ENCODE measurements around the gene FTCD.
"Not testable (repeated sequence)": the region's sequence is repeated elsewhere in the genome, so short reads cannot be mapped to it uniquely, and the experiment has no call there.

FTCD gene

GRCh38 chr21:46113497-46114176 lies 41.7 kb downstream of the FTCD start:
- Histone ChIP-seq H3K9me3 (replicated peaks; ENCODE audit: low read length) (peaks cover 10% of the 10 kb centered on the region), H3K4me1 (ENCODE audit: control insufficient read depth, insufficient read depth, low read length) (peaks cover 9% of the 10 kb centered on the region), H3K9ac (ENCODE audit: low read depth, low read length) (no peak overlapping the region), H3K4me2 (ENCODE audit: low read length) (no peak overlapping the region), H3K27me3 (ENCODE audit: control insufficient read depth, insufficient read depth, low read length) (no peaks in the 10 kb centered on the region), H3K36me3 (ENCODE audit: insufficient read depth, low read length) (peaks cover 82% of the 10 kb centered on the region), H3K4me3 (ENCODE audit: low read length) (no peak overlapping the region)

GRCh38 chr21:46112725-46113215 lies 42.6 kb downstream of the FTCD start:
- H3K4me1 ChIP-seq (ENCODE audit: control insufficient read depth, insufficient read depth, low read length), result peaks cover 9% of the 10 kb centered on the region
- peaks cover 77% of the 10 kb centered on the region for H3K36me3 ChIP-seq (ENCODE audit: insufficient read depth, low read length)
- peaks cover 10% of the 10 kb centered on the region for H3K9me3 ChIP-seq (replicated peaks; ENCODE audit: low read length)
- no peaks in the 10 kb centered on the region for H3K27me3 ChIP-seq (ENCODE audit: control insufficient read depth, insufficient read depth, low read length)
- H3K4me3 ChIP-seq (ENCODE audit: low read length), result no peak overlapping the region
- no peak overlapping the region for H3K9ac ChIP-seq (ENCODE audit: low read depth, low read length)
- no peak overlapping the region for H3K4me2 ChIP-seq (ENCODE audit: low read length)

- Histone ChIP-seq H3K36me3 (ENCODE audit: insufficient read depth, low read length) (peaks cover 70% of the 10 kb centered on the region), H3K4me1 (ENCODE audit: control insufficient read depth, insufficient read depth, low read length) (peaks cover 8% of the 10 kb centered on the region), H3K9ac (ENCODE audit: low read depth, low read length) (no peak overlapping the region)
Observed at GRCh38 chr21:46111857-46112724, 43.3 kb downstream of the FTCD start.

GRCh38 chr21:46111193-46111571 lies 44.2 kb downstream of the FTCD start:
- Histone ChIP-seq H3K4me2 (ENCODE audit: low read length) (no peak overlapping the region), H3K9me3 (replicated peaks; ENCODE audit: low read length) (peaks cover 10% of the 10 kb centered on the region), H3K9ac (ENCODE audit: low read depth, low read length) (no peak overlapping the region), H3K27me3 (ENCODE audit: control insufficient read depth, insufficient read depth, low read length) (no peaks in the 10 kb centered on the region), H3K4me1 (ENCODE audit: control insufficient read depth, insufficient read depth, low read length) (peaks cover 5% of the 10 kb centered on the region), H3K36me3 (ENCODE audit: insufficient read depth, low read length) (peaks cover 65% of the 10 kb centered on the region), H3K4me3 (ENCODE audit: low read length) (no peak overlapping the region)

More at GRCh38 chr21:46111857-46112724, 43.3 kb downstream of the FTCD start:
- Histone ChIP-seq H3K27me3 (ENCODE audit: control insufficient read depth, insufficient read depth, low read length) (no peaks in the 10 kb centered on the region), H3K4me3 (ENCODE audit: low read length) (no peak overlapping the region), H3K4me2 (ENCODE audit: low read length) (no peak overlapping the region), H3K9me3 (replicated peaks; ENCODE audit: low read length) (peaks cover 10% of the 10 kb centered on the region)

- no peaks in the 10 kb centered on the region for H3K27me3 ChIP-seq (ENCODE audit: control insufficient read depth, insufficient read depth, low read length)
- H3K4me3 ChIP-seq (ENCODE audit: low read length), result no peak overlapping the region
- H3K9ac ChIP-seq (ENCODE audit: low read depth, low read length), result no peak overlapping the region
- H3K4me2 ChIP-seq (ENCODE audit: low read length), result peak overlapping the region; percentile 19
- peaks cover 10% of the 10 kb centered on the region for H3K9me3 ChIP-seq (replicated peaks; ENCODE audit: low read length)
- peaks cover 60% of the 10 kb centered on the region for H3K36me3 ChIP-seq (ENCODE audit: insufficient read depth, low read length)
- H3K4me1 ChIP-seq (ENCODE audit: control insufficient read depth, insufficient read depth, low read length), result peaks cover 5% of the 10 kb centered on the region
Observed at GRCh38 chr21:46110499-46111192, 44.7 kb downstream of the FTCD start.

GRCh38 chr21:46109313-46110221 lies 45.8 kb downstream of the FTCD start:
- Histone ChIP-seq H3K36me3 (ENCODE audit: insufficient read depth, low read length) (peaks cover 53% of the 10 kb centered on the region), H3K9me3 (replicated peaks; ENCODE audit: low read length) (peaks cover 4% of the 10 kb centered on the region)

GRCh38 chr21:46108827-46109312 lies 46.5 kb downstream of the FTCD start:
- Histone ChIP-seq H3K9ac (ENCODE audit: low read depth, low read length) (no peak overlapping the region), H3K9me3 (replicated peaks; ENCODE audit: low read length) (peaks cover 2% of the 10 kb centered on the region), H3K36me3 (ENCODE audit: insufficient read depth, low read length) (peaks cover 49% of the 10 kb centered on the region), H3K4me2 (ENCODE audit: low read length) (no peak overlapping the region), H3K4me1 (ENCODE audit: control insufficient read depth, insufficient read depth, low read length) (peaks cover 5% of the 10 kb centered on the region), H3K4me3 (ENCODE audit: low read length) (no peak overlapping the region), H3K27me3 (ENCODE audit: control insufficient read depth, insufficient read depth, low read length) (no peaks in the 10 kb centered on the region)

More at GRCh38 chr21:46109313-46110221, 45.8 kb downstream of the FTCD start:
- H3K4me3 ChIP-seq (ENCODE audit: low read length), result no peak overlapping the region
- no peak overlapping the region for H3K4me2 ChIP-seq (ENCODE audit: low read length)
- H3K9ac ChIP-seq (ENCODE audit: low read depth, low read length), result no peak overlapping the region
- peaks cover 5% of the 10 kb centered on the region for H3K4me1 ChIP-seq (ENCODE audit: control insufficient read depth, insufficient read depth, low read length)
- H3K27me3 ChIP-seq (ENCODE audit: control insufficient read depth, insufficient read depth, low read length), result no peaks in the 10 kb centered on the region

GRCh38 chr21:46107376-46107775 lies 48.0 kb downstream of the FTCD start:
- H3K4me1 ChIP-seq (ENCODE audit: control insufficient read depth, insufficient read depth, low read length); H3K4me3 ChIP-seq (ENCODE audit: low read length); H3K27me3 ChIP-seq (ENCODE audit: control insufficient read depth, insufficient read depth, low read length); H3K9ac ChIP-seq (ENCODE audit: low read depth, low read length); H3K9me3 ChIP-seq (replicated peaks; ENCODE audit: low read length); H3K4me2 ChIP-seq (ENCODE audit: low read length): not testable (repeated sequence)
- H3K36me3 ChIP-seq (ENCODE audit: insufficient read depth, low read length), result peaks cover 36% of the 10 kb centered on the region

GRCh38 chr21:46104104-46104503 lies 51.3 kb downstream of the FTCD start:
- no peaks in the 10 kb centered on the region for H3K27me3 ChIP-seq (ENCODE audit: control insufficient read depth, insufficient read depth, low read length)
- H3K4me3 ChIP-seq (ENCODE audit: low read length), result no peak overlapping the region
- H3K9ac ChIP-seq (ENCODE audit: low read depth, low read length), result no peak overlapping the region
- H3K36me3 ChIP-seq (ENCODE audit: insufficient read depth, low read length), result peaks cover 19% of the 10 kb centered on the region
- H3K9me3 ChIP-seq (replicated peaks; ENCODE audit: low read length), result no peaks in the 10 kb centered on the region
- H3K4me1 ChIP-seq (ENCODE audit: control insufficient read depth, insufficient read depth, low read length), result peaks cover 18% of the 10 kb centered on the region
- H3K4me2 ChIP-seq (ENCODE audit: low read length), result no peak overlapping the region

- Histone ChIP-seq H3K4me1 (ENCODE audit: control insufficient read depth, insufficient read depth, low read length) (peaks cover 26% of the 10 kb centered on the region), H3K9me3 (replicated peaks; ENCODE audit: low read length) (no peaks in the 10 kb centered on the region), H3K9ac (ENCODE audit: low read depth, low read length) (no peak overlapping the region), H3K27me3 (ENCODE audit: control insufficient read depth, insufficient read depth, low read length) (no peaks in the 10 kb centered on the region), H3K36me3 (ENCODE audit: insufficient read depth, low read length) (peaks cover 11% of the 10 kb centered on the region), H3K4me3 (ENCODE audit: low read length) (peak overlapping the region; percentile 77), H3K4me2 (ENCODE audit: low read length) (peak overlapping the region; percentile 94)
Observed at GRCh38 chr21:46100906-46101305, 54.5 kb downstream of the FTCD start.

Data from skeletal muscle satellite cell (primary cell).